ENCODE results near the gene HDAC4.

The HDAC4 gene

GRCh38 chr2:239212121-239212928 is 188.5 kb downstream of the HDAC4 start:
- WGBS (ENCODE audit: insufficient coverage, insufficient read length), result no CpG with 5 or more reads among the region's 7 CpGs
- no peak for DNase-seq (ENCODE audit: low read depth, low spot score)
- H3K27me3 ChIP-seq (ENCODE audit: control insufficient read depth, insufficient read depth, low read length), result no peaks in the 10 kb centered on the region
- H3K4me1 ChIP-seq (ENCODE audit: control insufficient read depth, insufficient read depth, low read length), result peaks cover 4% of the 10 kb centered on the region
- no peaks in the 10 kb centered on the region for H3K9me3 ChIP-seq (ENCODE audit: control insufficient read depth, insufficient read depth, low read length)
- H3K4me3 ChIP-seq (ENCODE audit: low read length), result no peak overlapping the region
- no peaks in the 10 kb centered on the region for H3K36me3 ChIP-seq (ENCODE audit: control insufficient read depth, insufficient read depth, low read length)
- no peak overlapping the region for H3K27ac ChIP-seq (ENCODE audit: low read length)

- DNase-seq (ENCODE audit: low read depth, low spot score), result no peak
- WGBS (ENCODE audit: insufficient coverage, insufficient read length), result no CpG with 5 or more reads among the region's 13 CpGs
- Histone ChIP-seq H3K4me1 (ENCODE audit: control insufficient read depth, insufficient read depth, low read length) (peaks cover 5% of the 10 kb centered on the region), H3K4me3 (ENCODE audit: low read length) (no peak overlapping the region), H3K27ac (ENCODE audit: low read length) (no peak overlapping the region), H3K9me3 (ENCODE audit: control insufficient read depth, insufficient read depth, low read length) (no peaks in the 10 kb centered on the region), H3K36me3 (ENCODE audit: control insufficient read depth, insufficient read depth, low read length) (no peaks in the 10 kb centered on the region), H3K27me3 (ENCODE audit: control insufficient read depth, insufficient read depth, low read length) (no peaks in the 10 kb centered on the region)
Measured at GRCh38 chr2:239211396-239212094, 189.3 kb downstream of the HDAC4 start.

- Histone ChIP-seq H3K9me3 (ENCODE audit: control insufficient read depth, insufficient read depth, low read length) (no peaks in the 10 kb centered on the region), H3K4me1 (ENCODE audit: control insufficient read depth, insufficient read depth, low read length) (peaks cover 6% of the 10 kb centered on the region), H3K4me3 (ENCODE audit: low read length) (no peak overlapping the region), H3K27ac (ENCODE audit: low read length) (no peak overlapping the region), H3K27me3 (ENCODE audit: control insufficient read depth, insufficient read depth, low read length) (no peaks in the 10 kb centered on the region), H3K36me3 (ENCODE audit: control insufficient read depth, insufficient read depth, low read length) (no peaks in the 10 kb centered on the region)
- no peak for DNase-seq (ENCODE audit: low read depth, low spot score)
- WGBS (ENCODE audit: insufficient coverage, insufficient read length), result no CpG with 5 or more reads among the region's 14 CpGs
Measured at GRCh38 chr2:239209783-239210182, 191.0 kb downstream of the HDAC4 start.

- H3K4me1 ChIP-seq (ENCODE audit: control insufficient read depth, insufficient read depth, low read length), result peaks cover 7% of the 10 kb centered on the region
- H3K9me3 ChIP-seq (ENCODE audit: control insufficient read depth, insufficient read depth, low read length), result no peaks in the 10 kb centered on the region
- H3K36me3 ChIP-seq (ENCODE audit: control insufficient read depth, insufficient read depth, low read length), result no peaks in the 10 kb centered on the region; the same call in 1 of the 2 replicates
- no peak for DNase-seq (ENCODE audit: low read depth, low spot score)
- no peak overlapping the region for H3K27ac ChIP-seq (ENCODE audit: low read length)
- no peak overlapping the region for H3K4me3 ChIP-seq (ENCODE audit: low read length)
- no CpG with 5 or more reads among the region's 11 CpGs for WGBS (ENCODE audit: insufficient coverage, insufficient read length)
- H3K27me3 ChIP-seq (ENCODE audit: control insufficient read depth, insufficient read depth, low read length), result no peaks in the 10 kb centered on the region
Measured at GRCh38 chr2:239208465-239209180, 192.2 kb downstream of the HDAC4 start.

GRCh38 chr2:239206851-239207250 is 194.0 kb downstream of the HDAC4 start:
- H3K27me3 ChIP-seq (ENCODE audit: control insufficient read depth, insufficient read depth, low read length), result no peaks in the 10 kb centered on the region
- H3K4me3 ChIP-seq (ENCODE audit: low read length), result no peak overlapping the region
- no peaks in the 10 kb centered on the region for H3K9me3 ChIP-seq (ENCODE audit: control insufficient read depth, insufficient read depth, low read length)
- H3K36me3 ChIP-seq (ENCODE audit: control insufficient read depth, insufficient read depth, low read length), result no peaks in the 10 kb centered on the region; the same call in 1 of the 2 replicates
- peaks cover 5% of the 10 kb centered on the region for H3K4me1 ChIP-seq (ENCODE audit: control insufficient read depth, insufficient read depth, low read length)
- no CpG with 5 or more reads among the region's 3 CpGs for WGBS (ENCODE audit: insufficient coverage, insufficient read length)
- no peak for DNase-seq (ENCODE audit: low read depth, low spot score)
- no peak overlapping the region for H3K27ac ChIP-seq (ENCODE audit: low read length)

GRCh38 chr2:239206042-239206441 is 194.8 kb downstream of the HDAC4 start:
- Histone ChIP-seq H3K9me3 (ENCODE audit: control insufficient read depth, insufficient read depth, low read length) (no peaks in the 10 kb centered on the region), H3K4me1 (ENCODE audit: control insufficient read depth, insufficient read depth, low read length) (peaks cover 5% of the 10 kb centered on the region), H3K4me3 (ENCODE audit: low read length) (no peak overlapping the region), H3K27ac (ENCODE audit: low read length) (no peak overlapping the region), H3K36me3 (ENCODE audit: control insufficient read depth, insufficient read depth, low read length) (no peaks in the 10 kb centered on the region; the same call in 1 of the 2 replicates), H3K27me3 (ENCODE audit: control insufficient read depth, insufficient read depth, low read length) (no peaks in the 10 kb centered on the region)
- DNase-seq (ENCODE audit: low read depth, low spot score), result no peak
- no CpG with 5 or more reads among the region's 5 CpGs for WGBS (ENCODE audit: insufficient coverage, insufficient read length)

- no peak overlapping the region for H3K27ac ChIP-seq (ENCODE audit: low read length)
- H3K27me3 ChIP-seq (ENCODE audit: control insufficient read depth, insufficient read depth, low read length), result no peaks in the 10 kb centered on the region
- no peak for DNase-seq (ENCODE audit: low read depth, low spot score)
- H3K36me3 ChIP-seq (ENCODE audit: control insufficient read depth, insufficient read depth, low read length), result no peaks in the 10 kb centered on the region; the same call in 1 of the 2 replicates
- H3K4me1 ChIP-seq (ENCODE audit: control insufficient read depth, insufficient read depth, low read length), result peaks cover 3% of the 10 kb centered on the region; the same call in 1 of the 2 replicates
- no CpG with 5 or more reads among the region's 11 CpGs for WGBS (ENCODE audit: insufficient coverage, insufficient read length)
- no peak overlapping the region for H3K4me3 ChIP-seq (ENCODE audit: low read length)
- H3K9me3 ChIP-seq (ENCODE audit: control insufficient read depth, insufficient read depth, low read length), result no peaks in the 10 kb centered on the region
Measured at GRCh38 chr2:239204876-239205468, 195.8 kb downstream of the HDAC4 start.

- Histone ChIP-seq H3K36me3 (ENCODE audit: control insufficient read depth, insufficient read depth, low read length) (no peaks in the 10 kb centered on the region; the same call in 1 of the 2 replicates), H3K9me3 (ENCODE audit: control insufficient read depth, insufficient read depth, low read length) (no peaks in the 10 kb centered on the region), H3K27ac (ENCODE audit: low read length) (no peak overlapping the region), H3K4me3 (ENCODE audit: low read length) (no peak overlapping the region), H3K4me1 (ENCODE audit: control insufficient read depth, insufficient read depth, low read length) (peaks cover 3% of the 10 kb centered on the region; the same call in 1 of the 2 replicates), H3K27me3 (ENCODE audit: control insufficient read depth, insufficient read depth, low read length) (no peaks in the 10 kb centered on the region)
- WGBS (ENCODE audit: insufficient coverage, insufficient read length), result no CpG with 5 or more reads among the region's 28 CpGs
- DNase-seq (ENCODE audit: low read depth, low spot score), result no peak
Measured at GRCh38 chr2:239204136-239204875, 196.5 kb downstream of the HDAC4 start.

GRCh38 chr2:239203443-239204135 is 197.2 kb downstream of the HDAC4 start:
- no peak for DNase-seq (ENCODE audit: low read depth, low spot score)
- Histone ChIP-seq H3K27me3 (ENCODE audit: control insufficient read depth, insufficient read depth, low read length) (no peaks in the 10 kb centered on the region), H3K4me1 (ENCODE audit: control insufficient read depth, insufficient read depth, low read length) (peaks cover 3% of the 10 kb centered on the region; the same call in 1 of the 2 replicates), H3K27ac (ENCODE audit: low read length) (no peak overlapping the region), H3K4me3 (ENCODE audit: low read length) (no peak overlapping the region), H3K36me3 (ENCODE audit: control insufficient read depth, insufficient read depth, low read length) (no peaks in the 10 kb centered on the region; the same call in 1 of the 2 replicates), H3K9me3 (ENCODE audit: control insufficient read depth, insufficient read depth, low read length) (no peaks in the 10 kb centered on the region)
- no CpG with 5 or more reads among the region's 14 CpGs for WGBS (ENCODE audit: insufficient coverage, insufficient read length)

Data from iPS DF 6.9 (cell line).